Stimulated activated CD8-positive, alpha-beta memory T cell treated with anti-CD3 and anti-CD28 coated beads, Interleukin-7, amount 100 ng/mL, for 48 hours (primary cell): ENCODE results near the gene CKAP4.

Experiments
- DNase-seq, 2 donors: peaks; one replicate each; pipeline ENCODE4 v3.0.0-alpha.2; 2020; ENCODE audit warnings: low read depth in 1 of 2; ENCODE audit errors: extremely low read depth in 1 of 2

CKAP4 gene

GRCh38 chr12:106243620-106244019 is 4.2 kb downstream of the CKAP4 start:
- no peak for DNase-seq

- DNase-seq = no peak
Measured at GRCh38 chr12:106240821-106241220, 7.0 kb downstream of the CKAP4 start.

DNA sequence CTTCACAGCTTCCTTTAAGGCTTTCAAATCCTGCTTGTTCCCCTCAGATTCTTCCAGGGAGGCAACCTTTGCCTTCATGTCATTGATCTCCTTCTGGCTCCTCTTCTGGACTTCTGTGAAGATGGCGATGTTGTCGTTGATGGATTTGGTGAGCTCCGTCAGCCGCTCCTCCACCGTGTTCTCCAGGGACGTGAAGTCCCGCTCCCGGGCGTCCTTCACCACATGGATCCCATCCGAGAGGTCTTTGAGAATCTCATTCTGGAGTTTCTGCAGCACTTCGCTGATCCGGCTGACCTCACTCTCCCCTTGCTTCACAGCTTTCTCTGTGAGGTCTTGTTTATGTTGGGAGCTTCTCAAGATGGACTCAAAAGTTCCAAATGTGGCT is 7.9 kb downstream of the CKAP4 start:
- DNase-seq = no peak

GRCh38 chr12:106239241-106239950 is 8.4 kb downstream of the CKAP4 start:
- no peak for DNase-seq

GRCh38 chr12:106238146-106238545 is 9.7 kb downstream of the CKAP4 start:
- no peak for DNase-seq

- no peak for DNase-seq
Measured at GRCh38 chr12:106235770-106236169, 12.1 kb downstream of the CKAP4 start.

DNA sequence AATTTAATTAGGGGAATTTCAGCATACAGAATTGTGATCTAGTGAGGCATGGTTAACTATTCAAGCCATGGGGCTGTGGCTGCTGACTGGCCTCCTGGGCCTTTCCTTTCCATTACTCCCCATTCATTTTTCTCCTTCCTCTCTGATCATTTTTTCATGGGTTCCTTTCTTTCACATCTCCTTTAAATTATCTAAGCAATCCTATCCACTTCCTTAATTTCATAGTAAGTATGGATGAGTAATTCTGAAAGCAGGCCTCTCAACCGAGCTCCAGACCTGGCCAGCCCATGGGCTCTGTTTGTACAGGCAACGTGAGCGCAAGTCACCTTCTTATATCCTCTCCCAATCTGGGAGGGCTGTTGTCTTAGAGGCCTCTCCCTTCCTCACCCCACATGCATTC is 13.4 kb downstream of the CKAP4 start:
- DNase-seq = no peak

- DNase-seq = no peak
Measured at GRCh38 chr12:106233011-106233410, 14.8 kb downstream of the CKAP4 start.

- no peak for DNase-seq
Measured at GRCh38 chr12:106229036-106229591, 18.7 kb downstream of the CKAP4 start.

- DNase-seq = no peak
Measured at GRCh38 chr12:106228320-106228710, 19.5 kb downstream of the CKAP4 start.

GRCh38 chr12:106227641-106228319 is 20.0 kb downstream of the CKAP4 start:
- DNase-seq = peak in 1 of 2 donors; percentile 40

DNA sequence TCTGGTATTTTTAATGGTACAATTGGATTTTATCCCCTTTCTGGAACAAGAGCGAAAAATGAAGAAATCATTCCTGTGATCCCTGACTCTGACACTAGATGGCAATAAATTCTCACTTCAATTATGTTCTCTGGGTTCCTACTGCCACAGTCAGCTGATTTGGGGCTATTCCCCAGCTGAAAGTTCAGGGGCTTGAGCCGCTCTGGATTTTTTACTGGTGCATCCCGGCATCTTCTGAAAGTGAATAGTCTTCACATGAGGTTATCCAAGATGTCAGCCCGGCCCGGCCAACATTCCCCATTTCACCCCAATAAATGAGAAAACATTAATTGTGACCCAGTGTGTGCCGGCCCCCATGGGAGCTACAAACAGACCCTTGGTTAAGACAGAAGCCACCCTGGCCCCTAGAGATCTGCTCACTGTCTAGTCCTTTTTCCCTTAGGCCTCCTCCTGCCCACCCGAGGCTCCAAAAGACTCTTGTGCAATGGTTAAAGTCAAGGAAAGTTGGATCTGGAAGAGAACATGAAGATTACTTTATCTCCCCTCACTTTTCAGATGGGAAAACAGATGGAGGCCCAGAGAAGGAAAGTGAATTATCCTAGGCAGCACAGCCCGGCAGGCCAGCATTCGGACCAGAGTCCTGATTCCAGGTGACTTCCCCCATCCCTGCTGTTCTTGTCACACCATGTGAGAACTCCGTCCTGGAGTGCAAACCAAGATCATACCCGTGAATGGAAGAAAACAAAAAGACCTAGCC is 20.8 kb downstream of the CKAP4 start:
- DNase-seq = no peak

DNA sequence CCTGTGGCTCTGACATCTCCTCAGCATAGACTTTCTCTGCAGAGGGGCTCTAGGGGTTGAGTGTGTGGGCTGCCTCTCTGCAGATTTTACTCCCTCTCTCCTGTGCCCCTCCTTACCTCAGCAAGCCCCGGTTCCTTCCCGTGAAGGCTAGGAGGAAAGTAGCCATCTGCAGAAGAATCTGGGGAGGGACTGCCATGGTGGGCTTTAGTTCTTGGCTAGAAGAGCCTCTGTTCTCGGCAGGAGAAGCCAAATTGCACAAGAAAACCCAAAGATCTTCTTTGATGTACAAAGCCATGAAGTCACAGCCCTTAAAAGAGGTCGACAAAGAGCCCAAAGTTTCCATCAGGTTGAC is 23.5 kb downstream of the CKAP4 start:
- DNase-seq = no peak

DNA sequence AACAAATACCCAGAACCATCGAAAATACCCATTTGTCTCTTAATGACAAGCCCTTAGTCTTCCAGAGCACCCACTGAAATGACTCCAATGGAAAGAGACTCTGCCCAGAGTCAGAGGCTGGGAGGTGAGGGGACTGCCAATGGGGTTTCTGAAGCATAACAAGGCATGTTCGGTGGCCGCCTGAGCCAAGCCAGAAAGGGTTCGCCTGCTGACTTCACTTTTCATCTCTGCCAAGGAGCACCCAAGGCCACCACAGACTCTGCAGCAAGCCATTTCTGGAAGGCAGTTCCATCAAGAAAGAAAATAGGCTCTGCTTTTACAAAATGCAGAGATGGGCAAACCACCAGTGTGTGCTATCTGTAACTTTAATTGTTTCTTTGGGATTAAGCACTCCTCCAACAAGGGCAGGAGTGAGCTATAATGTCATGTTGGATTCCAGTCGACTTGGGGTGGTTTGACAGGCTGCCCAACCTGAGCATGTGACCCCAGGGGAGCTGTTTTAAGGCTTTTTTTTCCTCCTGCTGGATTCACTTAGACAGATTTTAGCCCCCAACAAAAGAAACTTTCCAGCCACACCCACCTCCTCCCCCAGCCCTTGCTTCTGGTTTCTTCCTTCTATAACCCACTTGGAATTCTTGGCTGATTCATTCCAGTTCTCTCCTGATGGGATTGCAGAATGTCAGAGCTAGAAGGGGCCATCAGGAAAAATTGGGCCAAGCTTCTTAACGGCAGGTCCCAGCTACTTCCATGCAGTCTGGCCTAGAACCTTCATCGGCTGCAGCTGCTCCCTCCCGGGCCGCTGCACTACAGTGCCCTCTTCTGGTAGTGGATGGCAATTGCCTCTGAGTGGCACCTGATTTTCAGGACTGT is 24.1 kb downstream of the CKAP4 start:
- DNase-seq = peak in 1 of 2 donors; percentile 44

DNA sequence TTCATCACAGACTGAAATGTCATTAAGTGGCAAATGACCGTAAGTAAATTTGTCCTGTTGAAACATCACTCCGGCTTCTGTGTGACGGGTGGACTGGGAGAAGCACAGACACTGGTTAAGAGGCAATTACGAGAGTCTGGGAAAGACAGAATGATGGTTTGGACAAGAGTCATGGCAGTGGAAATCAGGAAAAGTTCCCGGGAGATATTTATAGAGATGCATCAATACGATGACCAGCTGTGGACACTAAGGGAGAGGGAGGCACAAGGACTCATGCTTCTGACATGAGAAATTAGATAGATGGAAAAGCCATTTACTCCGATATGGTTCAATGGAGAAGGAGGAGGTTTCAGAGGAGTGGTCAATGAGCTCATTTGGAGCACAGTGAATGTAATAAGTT is 27.3 kb downstream of the CKAP4 start:
- no peak for DNase-seq

DNA sequence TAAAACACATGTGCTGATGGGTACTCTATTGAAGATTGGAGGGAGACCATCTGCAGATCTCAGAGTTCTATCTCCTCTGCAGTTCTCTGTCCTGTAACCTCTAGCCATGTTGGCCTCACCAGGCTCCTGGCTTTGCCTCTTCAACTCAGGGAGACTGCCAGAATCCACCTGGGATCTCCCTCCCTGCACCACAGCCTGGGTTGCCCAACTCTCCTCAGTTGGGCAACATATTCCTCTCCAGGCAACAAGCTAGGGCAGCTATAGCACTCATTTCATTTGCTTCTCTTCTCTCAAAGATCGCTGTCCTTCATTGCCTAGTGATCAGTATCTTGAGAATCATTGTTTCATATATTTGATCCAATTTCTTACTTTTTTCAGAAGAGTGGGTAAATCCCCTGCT is 28.8 kb downstream of the CKAP4 start:
- DNase-seq = no peak

DNA sequence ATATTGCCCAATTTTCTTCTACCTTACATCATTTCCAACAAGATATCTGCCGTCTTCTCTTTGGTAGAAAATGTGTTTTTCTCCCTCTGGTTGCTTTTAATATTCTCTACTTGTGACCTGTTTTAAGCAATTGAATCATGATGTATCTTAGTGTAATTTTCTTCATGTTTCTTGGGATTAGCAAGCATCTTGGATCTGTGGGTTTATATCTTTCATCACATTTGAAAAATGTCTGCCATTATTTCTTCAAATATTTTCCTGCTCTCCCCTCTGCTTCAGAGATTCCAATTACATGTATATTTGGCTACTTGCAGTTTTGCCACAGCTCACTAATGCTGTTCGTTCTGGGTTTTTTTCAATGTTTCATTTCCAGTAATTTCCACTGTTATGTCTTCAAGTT is 30.1 kb downstream of the CKAP4 start:
- DNase-seq = no peak

DNA sequence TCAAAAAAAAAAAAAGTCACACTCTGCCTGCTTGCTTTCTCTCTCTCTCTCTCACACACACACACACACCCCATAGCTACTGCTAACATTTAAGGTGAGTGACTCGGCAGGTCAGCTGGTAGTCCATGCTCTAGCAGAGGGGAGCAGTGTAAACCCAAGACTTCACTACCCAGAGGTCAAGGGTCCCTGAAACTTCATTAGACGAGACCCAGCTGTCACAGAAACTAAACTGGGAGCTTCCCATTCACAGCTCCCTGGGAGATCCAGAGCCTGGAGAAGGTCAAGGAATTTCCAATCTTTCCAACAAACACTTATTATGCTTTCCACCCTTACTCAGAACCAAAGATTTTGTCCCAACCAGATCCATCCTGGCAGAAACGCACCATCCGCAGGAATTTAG is 33.2 kb downstream of the CKAP4 start:
- no peak for DNase-seq

- DNase-seq = no peak
Measured at GRCh38 chr12:106213662-106214061, 34.2 kb downstream of the CKAP4 start.

DNA sequence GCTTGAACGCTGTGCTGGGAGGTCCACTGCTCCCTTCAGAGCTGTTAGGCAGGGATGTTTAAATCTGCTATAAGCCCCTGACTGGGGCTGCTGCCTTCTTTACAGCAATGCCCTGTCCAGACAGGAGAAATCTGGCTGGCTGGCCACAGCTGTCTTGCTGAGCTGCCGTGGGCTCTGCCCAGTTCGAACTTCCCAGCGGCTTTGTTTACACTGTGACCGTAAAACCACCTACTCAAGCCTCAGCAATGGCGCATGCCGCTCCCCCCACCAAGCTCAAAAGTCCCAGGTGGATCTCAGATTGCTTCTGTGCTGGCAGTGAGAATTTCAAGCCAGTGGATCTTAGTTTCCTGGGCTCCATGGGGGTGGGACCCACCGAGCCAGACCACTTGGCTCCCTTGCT is 35.8 kb downstream of the CKAP4 start:
- no peak for DNase-seq
